Left ventricle myocardium inferior (tissue), 1 donor: ENCODE measurements around the gene CHAF1B. TPM values are rescaled to one million over a fixed set of nuclear protein-coding genes. Genes with fewer than 3 reads are reported as not detected.

Experiments
- DNase-seq: peaks from one replicate; pipeline ENCODE4 v3.0.0-alpha.2; 2020
- H3K27ac ChIP-seq: fragments of 200-600 bp; replicated peaks from 2 replicates; pipeline ENCODE4 v1.8.0; 2021
- H3K27me3 ChIP-seq: fragments of 200-600 bp; 2 replicates; pipeline ENCODE4 v1.8.0; 2021; ENCODE audit warnings: low read depth
- H3K36me3 ChIP-seq: fragments of 200-600 bp; 2 replicates; pipeline ENCODE4 v1.8.0; 2021
- H3K4me1 ChIP-seq: fragments of 200-600 bp; 2 replicates; pipeline ENCODE4 v1.8.0; 2021
- H3K4me3 ChIP-seq: fragments of 200-600 bp; 2 replicates; pipeline ENCODE4 v1.8.0; 2021; ENCODE audit warnings: mild to moderate bottlenecking, moderate library complexity
- H3K9me3 ChIP-seq: fragments of 200-600 bp; replicated peaks from 2 replicates; pipeline ENCODE4 v1.8.0; 2021
- intact Hi-C: fragments of 100-400 bp; cut with micrococcal nuclease; formaldehyde crosslinking; loops from one replicate; pipeline ENCODE4 v1.11.0; 2022
- total RNA-seq: library from RNA; stranded (reverse); fragmentation: NEBNext Ultra II Directional; extraction: Animal tissue kit (Norgen Biotek cat#: 25700); gene quantifications from one replicate; pipeline ENCODE4 v1.2.1, GENCODE V29; 2021
- TF ChIP-seq, protein P1 (sequence below): fragments of 200-600 bp; IDR thresholded peaks from 2 replicates; pipeline ENCODE4 v1.8.0; 2021; ENCODE audit warnings: antibody characterized with exemption, mild to moderate bottlenecking, borderline replicate concordance
- donor health status: DM: no; HTN: yes; CAD: no; lungs with severe emphysema.

Gene CHAF1B
- total RNA-seq, 1 donor from 2014 or later, result 0.38 TPM

DNA sequence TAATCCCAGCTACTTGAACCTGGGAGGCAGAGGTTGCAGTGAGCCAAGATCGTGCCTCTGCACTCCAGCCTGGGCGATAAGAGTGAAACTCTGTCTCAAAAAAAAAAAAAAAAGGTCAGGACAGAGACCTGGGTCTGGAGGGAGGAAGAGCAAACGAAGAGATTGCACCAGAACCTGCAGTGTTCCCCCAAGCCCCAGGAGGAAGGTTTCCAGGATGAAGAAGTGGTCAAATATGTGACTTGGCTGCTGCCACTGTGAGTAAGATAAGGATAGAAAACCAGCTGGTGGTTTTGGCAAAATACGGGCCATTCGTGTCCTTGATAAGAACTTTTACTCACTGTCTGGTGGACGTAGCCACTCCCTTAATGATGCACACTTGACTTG, 52.5 kb downstream of the CHAF1B start:
- TF ChIP-seq, protein P1, sequence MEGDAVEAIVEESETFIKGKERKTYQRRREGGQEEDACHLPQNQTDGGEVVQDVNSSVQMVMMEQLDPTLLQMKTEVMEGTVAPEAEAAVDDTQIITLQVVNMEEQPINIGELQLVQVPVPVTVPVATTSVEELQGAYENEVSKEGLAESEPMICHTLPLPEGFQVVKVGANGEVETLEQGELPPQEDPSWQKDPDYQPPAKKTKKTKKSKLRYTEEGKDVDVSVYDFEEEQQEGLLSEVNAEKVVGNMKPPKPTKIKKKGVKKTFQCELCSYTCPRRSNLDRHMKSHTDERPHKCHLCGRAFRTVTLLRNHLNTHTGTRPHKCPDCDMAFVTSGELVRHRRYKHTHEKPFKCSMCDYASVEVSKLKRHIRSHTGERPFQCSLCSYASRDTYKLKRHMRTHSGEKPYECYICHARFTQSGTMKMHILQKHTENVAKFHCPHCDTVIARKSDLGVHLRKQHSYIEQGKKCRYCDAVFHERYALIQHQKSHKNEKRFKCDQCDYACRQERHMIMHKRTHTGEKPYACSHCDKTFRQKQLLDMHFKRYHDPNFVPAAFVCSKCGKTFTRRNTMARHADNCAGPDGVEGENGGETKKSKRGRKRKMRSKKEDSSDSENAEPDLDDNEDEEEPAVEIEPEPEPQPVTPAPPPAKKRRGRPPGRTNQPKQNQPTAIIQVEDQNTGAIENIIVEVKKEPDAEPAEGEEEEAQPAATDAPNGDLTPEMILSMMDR, result no peak

DNA sequence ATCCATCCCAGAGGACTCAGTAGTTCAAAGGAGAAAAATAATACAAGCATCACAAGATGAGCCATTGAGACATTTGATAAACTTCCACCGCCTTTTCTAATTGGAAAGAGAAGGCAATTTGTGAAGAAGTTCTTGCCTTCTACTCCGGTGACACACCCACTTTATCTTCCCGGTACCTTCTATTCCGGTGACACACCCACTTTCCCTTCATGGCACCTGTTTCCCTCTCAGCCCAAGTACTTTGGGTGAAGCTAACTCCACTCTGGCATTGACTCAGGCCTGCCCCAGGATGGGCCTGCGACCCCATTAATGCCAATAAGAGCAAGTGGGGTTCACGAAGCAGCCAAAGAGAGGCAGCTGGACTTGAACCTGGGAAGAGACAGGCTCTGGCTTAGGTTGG, 56.5 kb downstream of the CHAF1B start:
- intact Hi-C loops, result no loop called here
- Histone ChIP-seq H3K27me3 (no peaks in the 10 kb centered on the region), H3K9me3 (peaks cover 3% of the 10 kb centered on the region), H3K36me3 (no peaks in the 10 kb centered on the region), H3K27ac (no peak overlapping the region), H3K4me3 (no peak overlapping the region), H3K4me1 (no peaks in the 10 kb centered on the region)
- TF ChIP-seq, protein P1, result no peak
- DNase-seq, result no peak

More for the DNA sequence above, 52.5 kb downstream of the CHAF1B start:
- H3K27me3 ChIP-seq, result no peaks in the 10 kb centered on the region
- peaks cover 6% of the 10 kb centered on the region for H3K9me3 ChIP-seq
- no peaks in the 10 kb centered on the region for H3K4me1 ChIP-seq
- no peak overlapping the region for H3K4me3 ChIP-seq
- H3K36me3 ChIP-seq, result no peaks in the 10 kb centered on the region
- intact Hi-C loops, result no loop called here
- no peak for DNase-seq
- H3K27ac ChIP-seq, result no peak overlapping the region

DNA sequence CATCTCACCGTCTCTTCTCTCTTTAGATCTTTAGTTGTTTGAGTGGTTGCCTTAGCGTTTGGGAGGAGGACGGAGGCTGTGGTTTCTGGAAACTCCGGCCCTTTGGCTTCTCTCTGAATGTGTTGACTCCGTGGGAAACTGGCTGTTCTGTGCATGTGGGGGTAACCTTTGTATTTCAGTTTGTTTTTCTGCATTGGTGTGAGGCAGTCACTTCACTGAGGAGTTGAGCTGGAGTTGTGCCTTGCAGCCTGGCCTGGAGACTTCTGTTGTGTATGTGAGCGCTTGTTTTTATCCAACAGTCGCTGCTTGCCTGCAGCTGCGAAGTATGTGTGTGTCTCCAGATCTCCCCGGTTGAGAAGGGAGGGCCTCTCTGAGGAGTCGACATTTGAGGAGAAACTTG, 61.1 kb downstream of the CHAF1B start:
- intact Hi-C loops, result no loop called here
- H3K9me3 ChIP-seq, result no peaks in the 10 kb centered on the region
- TF ChIP-seq, protein P1, result no peak
- no peaks in the 10 kb centered on the region for H3K27me3 ChIP-seq
- H3K4me1 ChIP-seq, result no peaks in the 10 kb centered on the region
- no peak for DNase-seq
- no peaks in the 10 kb centered on the region for H3K36me3 ChIP-seq
- no peak overlapping the region for H3K4me3 ChIP-seq
- no peak overlapping the region for H3K27ac ChIP-seq

DNA sequence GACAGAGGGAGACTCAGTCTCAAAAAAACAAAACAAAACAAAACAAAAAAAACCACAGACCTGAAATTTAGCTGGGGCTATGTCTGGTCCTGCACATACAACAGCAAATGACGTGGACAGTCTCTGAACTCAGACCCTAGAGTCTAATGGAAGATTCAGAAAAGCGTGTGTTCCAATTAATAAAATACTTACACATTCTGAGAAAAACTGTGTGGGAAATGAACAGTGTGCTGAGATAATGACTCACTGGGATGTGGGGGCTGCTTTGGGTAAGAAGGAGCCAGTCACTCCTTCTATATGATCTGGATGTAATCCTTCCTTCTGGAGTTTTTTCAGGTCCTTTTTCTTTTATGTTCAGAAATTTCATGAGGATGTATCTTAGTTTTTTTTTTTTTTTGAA, 65.3 kb downstream of the CHAF1B start:
- Histone ChIP-seq H3K27me3 (no peaks in the 10 kb centered on the region), H3K4me3 (no peak overlapping the region), H3K36me3 (no peaks in the 10 kb centered on the region), H3K9me3 (no peaks in the 10 kb centered on the region), H3K4me1 (no peaks in the 10 kb centered on the region), H3K27ac (no peak overlapping the region)
- intact Hi-C loops, result no loop called here
- DNase-seq, result no peak
- TF ChIP-seq, protein P1, result no peak

DNA sequence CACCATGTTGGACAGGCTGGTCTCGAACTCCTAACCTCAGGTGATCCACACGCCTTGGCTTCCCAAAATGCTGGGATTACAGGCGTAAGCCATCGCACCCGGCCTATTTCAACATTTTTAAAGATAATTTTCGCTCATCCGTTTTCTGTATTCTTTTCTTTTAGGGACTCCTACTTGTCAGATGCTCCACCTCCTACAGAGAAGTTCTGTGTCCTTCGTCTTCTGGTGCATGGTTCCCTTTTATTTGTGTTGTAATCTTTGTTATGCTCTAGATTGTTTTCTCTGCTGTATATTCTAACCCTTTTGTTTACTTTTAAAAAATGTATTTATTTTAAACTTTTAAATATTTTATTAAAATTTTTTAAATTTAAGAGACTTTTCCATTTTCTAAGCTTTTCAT, 66.3 kb downstream of the CHAF1B start:
- TF ChIP-seq, protein P1, result no peak
- Histone ChIP-seq H3K27ac (no peak overlapping the region), H3K36me3 (no peaks in the 10 kb centered on the region), H3K9me3 (no peaks in the 10 kb centered on the region), H3K27me3 (no peaks in the 10 kb centered on the region), H3K4me3 (no peak overlapping the region), H3K4me1 (no peaks in the 10 kb centered on the region)
- no peak for DNase-seq
- intact Hi-C loops, result no loop called here
